A549 treated with GW870086 at 1 μM for 4 hours (cell line): ENCODE results near the gene COA1. TPM values are rescaled to one million over a fixed set of nuclear protein-coding genes. Genes with fewer than 3 reads are reported as not detected.

Experiments used
- total RNA-seq: library from RNA; stranded (reverse); fragments of 200-300 nt; extraction: Qiagen RNA extraction; gene quantifications from 5 replicates; pipeline ENCODE4 v1.2.3, GENCODE V29; 2022; ENCODE audit warnings: low read depth

Gene COA1, protein sequence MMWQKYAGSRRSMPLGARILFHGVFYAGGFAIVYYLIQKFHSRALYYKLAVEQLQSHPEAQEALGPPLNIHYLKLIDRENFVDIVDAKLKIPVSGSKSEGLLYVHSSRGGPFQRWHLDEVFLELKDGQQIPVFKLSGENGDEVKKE
- total RNA-seq, result 87.0 to 97.6 TPM (median 92.6 TPM) in 5 replicates

DNA sequence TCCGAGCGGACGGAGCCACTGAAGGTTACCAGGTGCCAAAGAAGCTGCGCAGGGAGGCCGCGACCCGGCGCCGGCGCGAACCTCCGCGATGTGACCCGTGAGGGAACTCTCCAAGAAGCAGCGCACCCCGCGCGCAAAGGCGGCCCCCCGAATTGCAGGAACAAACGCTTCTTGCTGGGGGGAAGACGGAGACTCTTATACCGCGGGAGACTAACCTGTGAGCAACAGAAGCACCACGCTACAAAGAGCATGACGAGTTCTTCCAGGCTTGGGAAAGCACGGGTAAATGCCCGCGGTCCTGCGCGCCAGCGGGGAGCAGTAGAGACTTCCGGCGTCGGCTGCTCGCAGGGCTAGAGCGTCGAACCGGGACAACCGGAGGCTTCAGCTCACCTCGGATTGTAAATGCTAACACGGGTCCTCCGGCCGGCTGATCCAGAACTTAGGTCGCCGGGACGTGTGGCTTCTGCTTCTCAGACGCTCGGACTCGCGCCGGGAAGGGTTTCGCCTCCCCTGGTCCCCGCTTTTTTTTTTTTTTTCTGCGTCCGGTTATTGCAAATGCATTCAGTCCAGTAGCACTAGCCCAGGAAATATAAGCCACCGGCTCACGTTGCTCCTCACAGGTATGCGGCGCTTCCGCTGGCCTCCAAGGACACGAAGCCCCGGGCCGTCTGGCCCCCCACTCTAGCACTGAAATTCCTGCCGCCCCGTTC, at the start of gene COA1:
Gene COA1 (minus strand): TSS at position 310 of the 710 bp plus-strand sequence. CDS start 80,909 bp downstream, outside the sequence.

DNA sequence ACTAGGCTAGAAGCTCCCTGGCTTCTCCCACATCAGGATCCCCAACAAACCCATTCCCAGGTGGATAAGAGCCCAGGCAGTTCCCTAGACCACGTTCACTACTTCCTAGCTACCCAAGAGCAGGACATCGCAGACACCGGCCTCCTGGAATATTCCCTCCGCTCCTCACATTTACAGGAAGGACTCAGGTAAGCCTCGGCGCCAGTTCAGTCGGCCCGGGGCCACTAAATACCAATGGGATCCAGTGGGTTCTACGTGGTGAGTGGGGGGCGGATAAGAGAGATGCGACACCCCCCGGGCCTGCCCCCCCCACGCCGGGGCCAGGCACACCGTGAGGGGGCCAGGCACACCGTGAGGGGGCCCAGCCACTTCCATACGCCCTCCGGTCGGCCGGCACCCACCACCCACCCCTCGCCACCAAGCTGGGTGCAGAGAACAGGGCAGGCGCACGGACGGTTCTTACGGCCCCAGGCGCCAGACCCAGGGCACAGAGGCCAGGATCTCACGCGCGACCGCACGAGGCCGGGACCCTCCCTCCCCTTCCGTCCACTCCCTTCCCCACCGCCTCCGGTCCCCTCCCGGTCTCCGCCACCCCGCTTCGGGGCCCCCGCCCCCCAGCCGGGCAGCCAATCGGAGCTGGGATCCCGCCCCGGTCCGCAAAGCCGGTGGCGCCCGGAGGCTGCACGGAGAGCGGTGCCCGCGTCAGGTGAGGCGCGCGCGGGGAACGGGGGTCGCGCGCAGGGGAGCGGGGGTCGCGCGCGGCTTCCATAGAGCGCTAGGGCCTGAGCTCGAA, 28.9 kb upstream of the COA1 start, which contains the start of gene BLVRA:
Gene BLVRA (plus strand): TSS at position 652 of the 793 bp plus-strand sequence. CDS start 12,479 bp downstream, outside the sequence.

Other genes starting within 250 kb of the COA1 start
- gene STK17A, start 146.4 kb downstream of the COA1 start, total RNA-seq, result 29.9 to 35.4 TPM (median 31.1 TPM) in 5 replicates
- gene BLVRA, start 29.2 kb upstream of the COA1 start, total RNA-seq, result 72.7 to 85.8 TPM (median 77.5 TPM) in 5 replicates
- 239 to 271 TPM (median 252 TPM) in 5 replicates for gene MRPS24, start 140.0 kb upstream of the COA1 start, total RNA-seq
- 25.8 to 28.7 TPM (median 27.5 TPM) in 5 replicates for gene URGCP, start 177.1 kb upstream of the COA1 start, total RNA-seq
- gene UBE2D4, start 196.9 kb upstream of the COA1 start, total RNA-seq, result 6.7 to 11.7 TPM (median 10.7 TPM) in 5 replicates